Measurements from ENCODE around the gene ITCH. TPM values are rescaled to one million over a fixed set of nuclear protein-coding genes. Genes with fewer than 3 reads are reported as not detected.

Gene ITCH
- total and polyA plus RNA-seq, 9 of the 15 experiments (the other 6 are each of a cell fraction or from before 2014, with no cell fraction given), result 7.5 to 53.0 (median 22.9) TPM

GRCh38 chr20:34531608-34532265 lies 168.7 kb downstream of the ITCH start (continued):
- TF ChIP-seq, protein P1, sequence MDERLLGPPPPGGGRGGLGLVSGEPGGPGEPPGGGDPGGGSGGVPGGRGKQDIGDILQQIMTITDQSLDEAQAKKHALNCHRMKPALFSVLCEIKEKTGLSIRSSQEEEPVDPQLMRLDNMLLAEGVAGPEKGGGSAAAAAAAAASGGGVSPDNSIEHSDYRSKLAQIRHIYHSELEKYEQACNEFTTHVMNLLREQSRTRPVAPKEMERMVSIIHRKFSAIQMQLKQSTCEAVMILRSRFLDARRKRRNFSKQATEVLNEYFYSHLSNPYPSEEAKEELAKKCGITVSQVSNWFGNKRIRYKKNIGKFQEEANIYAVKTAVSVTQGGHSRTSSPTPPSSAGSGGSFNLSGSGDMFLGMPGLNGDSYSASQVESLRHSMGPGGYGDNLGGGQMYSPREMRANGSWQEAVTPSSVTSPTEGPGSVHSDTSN (CRISPR knock-in tag; IDR thresholded peaks at IDR 0.05; ENCODE audit: low read depth), result no peak
- TF ChIP-seq, protein P1 (tag; conservative IDR thresholded peaks at IDR 0.05; ENCODE audit: low read depth), result no peak
- TF ChIP-seq ZNF77 (CRISPR knock-in tag; IDR thresholded peaks at IDR 0.05) (no peak), ETV1 (tag; conservative IDR thresholded peaks at IDR 0.05; ENCODE audit: low read depth) (no peak), NONO (IDR thresholded peaks at IDR 0.05; ENCODE audit: low read depth in 2 of 2, low read length in 1 of 2) (no peak), HDGF (IDR thresholded peaks at IDR 0.05) (no peak), PHB (CRISPR knock-in tag; IDR thresholded peaks at IDR 0.05) (no peak), SP1 (CRISPR knock-in tag; IDR thresholded peaks at IDR 0.05) (no peak), TCF7L2 (IDR thresholded peaks at IDR 0.05; ENCODE audit: low read depth, low read length) (no peak), NELFE (IDR thresholded peaks at IDR 0.05; ENCODE audit: insufficient read depth, insufficient read length) (no peak), ZNF133 (CRISPR knock-in tag; IDR thresholded peaks at IDR 0.05) (no peak), CTBP1 (IDR thresholded peaks at IDR 0.05; ENCODE audit: borderline replicate concordance) (no peak), ZNF584 (CRISPR knock-in tag; IDR thresholded peaks at IDR 0.05; ENCODE audit: low read depth) (no peak)
- TF ChIP-seq, protein P2, sequence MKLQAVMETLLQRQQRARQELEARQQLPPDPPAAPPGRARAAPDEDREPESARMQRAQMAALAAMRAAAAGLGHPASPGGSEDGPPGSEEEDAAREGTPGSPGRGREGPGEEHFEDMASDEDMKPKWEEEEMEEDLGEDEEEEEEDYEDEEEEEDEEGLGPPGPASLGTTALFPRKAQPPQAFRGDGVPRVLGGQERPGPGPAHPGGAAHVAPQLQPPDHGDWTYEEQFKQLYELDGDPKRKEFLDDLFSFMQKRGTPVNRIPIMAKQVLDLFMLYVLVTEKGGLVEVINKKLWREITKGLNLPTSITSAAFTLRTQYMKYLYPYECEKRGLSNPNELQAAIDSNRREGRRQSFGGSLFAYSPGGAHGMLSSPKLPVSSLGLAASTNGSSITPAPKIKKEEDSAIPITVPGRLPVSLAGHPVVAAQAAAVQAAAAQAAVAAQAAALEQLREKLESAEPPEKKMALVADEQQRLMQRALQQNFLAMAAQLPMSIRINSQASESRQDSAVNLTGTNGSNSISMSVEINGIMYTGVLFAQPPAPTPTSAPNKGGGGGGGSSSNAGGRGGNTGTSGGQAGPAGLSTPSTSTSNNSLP (IDR thresholded peaks at IDR 0.05; ENCODE audit: borderline replicate concordance, low read depth, low read length), result no peak
